ENCODE measurements around the gene SH3PXD2A. TPM values are rescaled to one million over a fixed set of nuclear protein-coding genes. Genes with fewer than 3 reads are reported as not detected.
"Not testable (repeated sequence)": the region's sequence is repeated elsewhere in the genome, so short reads cannot be mapped to it uniquely, and the experiment has no call there.

SH3PXD2A gene
- total and polyA plus RNA-seq, 9 of the 15 experiments (the other 6 are each of a cell fraction or from before 2014, with no cell fraction given): 0.41 to 9.3 (median 2.5) TPM

- no peak for TF ChIP-seq ZC3H11A (IDR thresholded peaks at IDR 0.05; ENCODE audit: low read depth, low read length)
Observed at GRCh38 chr10:103633846-103634245, 221.5 kb downstream of the SH3PXD2A start (continued).

- 67% methylated on average over 2 of the region's 6 CpGs for WGBS (ENCODE audit: insufficient coverage, low coverage, missing lambda C conversion rate)
- ATAC-seq; H3K4me2 ChIP-seq (ENCODE audit: insufficient read depth, low read length); CTCF ChIA-PET (ENCODE audit: low intra/inter-chr PET ratio); H3K27ac ChIP-seq (ENCODE audit: extremely low read depth, low read depth, low read length); H3K9me1 ChIP-seq (ENCODE audit: control insufficient read depth, insufficient read depth, low read length); H3K4me3 ChIP-seq; BruUV-seq (replicated peaks); H2AFZ ChIP-seq (ENCODE audit: low read depth, low read length); FAIRE-seq; DNase-seq (ENCODE audit: extremely low read depth in 1 of 4, low spot score in 3 of 4); intact Hi-C loops (cut with micrococcal nuclease); in situ Hi-C loops (cut with MboI); H3K79me2 ChIP-seq (ENCODE audit: control insufficient read depth, insufficient read depth, low read length); H3K27me3 ChIP-seq (ENCODE audit: control insufficient read depth in 2 of 2, insufficient read depth in 2 of 2, low read length in 2 of 2); H3K9me3 ChIP-seq (replicated peaks; ENCODE audit: control insufficient read depth, insufficient read depth, low read depth, low read length); H4K20me1 ChIP-seq (replicated peaks; ENCODE audit: control insufficient read depth, insufficient read depth, low read length); H3K9ac ChIP-seq (ENCODE audit: insufficient read depth in 1 of 2, low read depth in 2 of 2, low read length in 2 of 2); H3K36me3 ChIP-seq (ENCODE audit: control insufficient read depth, insufficient read depth, low read length): not testable (repeated sequence)
- POLR2A ChIA-PET: interaction anchor here (1.1 kb wide), 1 partner anchor 19 kb away, joined by 4 read pairs; no protein-coding TSS in a partner anchor
- H3K4me1 ChIP-seq (replicated peaks in 1 of 2; ENCODE audit: control insufficient read depth in 2 of 2, insufficient read depth in 2 of 2, low read length in 2 of 2): peaks cover 0 to 16% of the 10 kb centered on the region in 2 experiments; a peak in 2 of 5 replicates
Observed at GRCh38 chr10:103632871-103633270, 222.5 kb downstream of the SH3PXD2A start.

DNA sequence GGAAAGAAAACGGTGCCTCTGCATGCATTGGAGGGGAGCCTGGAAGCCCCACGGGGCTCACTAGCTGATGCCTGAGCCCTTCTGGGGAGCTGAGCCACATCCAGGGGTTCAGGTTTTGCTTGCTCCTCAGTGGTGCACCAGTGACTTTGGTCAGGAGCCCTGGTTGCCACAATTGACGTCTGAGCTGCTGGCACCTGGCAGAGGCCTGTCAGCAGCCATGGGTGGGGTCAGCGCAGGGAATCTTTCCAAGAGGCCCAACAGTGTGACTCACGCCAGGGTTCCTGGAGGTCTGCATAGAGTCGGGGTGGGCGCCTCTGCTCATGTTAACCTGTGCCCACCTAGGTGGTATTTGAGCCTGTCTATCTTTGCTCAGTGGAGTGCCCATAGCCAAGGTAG, 223.1 kb downstream of the SH3PXD2A start:
- CTCF ChIA-PET (ENCODE audit: low intra/inter-chr PET ratio): no interaction called here
- intact Hi-C loops (cut with micrococcal nuclease) (no loop called here), in situ Hi-C loops (cut with MboI) (no loop called here)
- POLR2A ChIA-PET: no interaction called here
- H3K4me3 ChIP-seq: no peak overlapping the region
- H3K4me1 ChIP-seq (replicated peaks in 1 of 2; ENCODE audit: control insufficient read depth in 2 of 2, insufficient read depth in 2 of 2, low read length in 2 of 2): peaks cover 0 to 11% of the 10 kb centered on the region in 2 experiments; a peak in 1 of 5 replicates
- BruUV-seq (replicated peaks): no TSS peak
- H2AFZ ChIP-seq (ENCODE audit: low read depth, low read length): no peak overlapping the region
- H3K9ac ChIP-seq (ENCODE audit: insufficient read depth in 1 of 2, low read depth in 2 of 2, low read length in 2 of 2): no peak overlapping the region
- WGBS (ENCODE audit: insufficient coverage, low coverage, missing lambda C conversion rate): 84% methylated on average over 3 of the region's 7 CpGs
- no peak for DNase-seq (ENCODE audit: extremely low read depth in 1 of 4, low spot score in 3 of 4)
- H3K9me1 ChIP-seq (ENCODE audit: control insufficient read depth, insufficient read depth, low read length): no peaks in the 10 kb centered on the region
- ATAC-seq: no peak
- FAIRE-seq: no peak
- H3K79me2 ChIP-seq (ENCODE audit: control insufficient read depth, insufficient read depth, low read length): no peaks in the 10 kb centered on the region; the same call in 2 of the 3 replicates
- no peaks in the 10 kb centered on the region for H3K9me3 ChIP-seq (replicated peaks; ENCODE audit: control insufficient read depth, insufficient read depth, low read depth, low read length)
- no peaks in the 10 kb centered on the region for H3K27me3 ChIP-seq (ENCODE audit: control insufficient read depth in 2 of 2, insufficient read depth in 2 of 2, low read length in 2 of 2)
- H4K20me1 ChIP-seq (replicated peaks; ENCODE audit: control insufficient read depth, insufficient read depth, low read length): no peaks in the 10 kb centered on the region
- H3K27ac ChIP-seq (ENCODE audit: extremely low read depth, low read depth, low read length): no peak overlapping the region
- H3K36me3 ChIP-seq (ENCODE audit: control insufficient read depth, insufficient read depth, low read length): no peaks in the 10 kb centered on the region
- no peak overlapping the region for H3K4me2 ChIP-seq (ENCODE audit: insufficient read depth, low read length)
- TF ChIP-seq, protein P1, sequence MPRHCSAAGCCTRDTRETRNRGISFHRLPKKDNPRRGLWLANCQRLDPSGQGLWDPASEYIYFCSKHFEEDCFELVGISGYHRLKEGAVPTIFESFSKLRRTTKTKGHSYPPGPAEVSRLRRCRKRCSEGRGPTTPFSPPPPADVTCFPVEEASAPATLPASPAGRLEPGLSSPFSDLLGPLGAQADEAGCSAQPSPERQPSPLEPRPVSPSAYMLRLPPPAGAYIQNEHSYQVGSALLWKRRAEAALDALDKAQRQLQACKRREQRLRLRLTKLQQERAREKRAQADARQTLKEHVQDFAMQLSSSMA (CRISPR knock-in tag; IDR thresholded peaks at IDR 0.05): no peak
- no peak for TF ChIP-seq RNF219 (CRISPR knock-in tag; IDR thresholded peaks at IDR 0.05)
- no peak for TF ChIP-seq MCM3 (IDR thresholded peaks at IDR 0.05)
- no peak for TF ChIP-seq DPF2 (IDR thresholded peaks at IDR 0.05)
- no peak for TF ChIP-seq CBFB (CRISPR knock-in tag; IDR thresholded peaks at IDR 0.05)
- TF ChIP-seq TFAM (CRISPR knock-in tag; conservative IDR thresholded peaks at IDR 0.05): no peak
- TF ChIP-seq ZNF165 (CRISPR knock-in tag; IDR thresholded peaks at IDR 0.05; ENCODE audit: borderline replicate concordance): no peak
- no peak for TF ChIP-seq ZFX (CRISPR knock-in tag; IDR thresholded peaks at IDR 0.05)
- TF ChIP-seq STAT5B (CRISPR knock-in tag; IDR thresholded peaks at IDR 0.05): no peak
- TF ChIP-seq POLR3A (IDR thresholded peaks at IDR 0.05; ENCODE audit: borderline replicate concordance, extremely low read depth, insufficient read depth, insufficient read length): no peak

Data from K562 (cell line).